Fibroblast of lung (primary cell): Measurements from ENCODE around the gene UNC13C.

ENCODE experiments used
- EZH2 ChIP-seq: IDR thresholded peaks from 2 replicates; pipeline ENCODE4 v1.5.1; 2012; ENCODE audit warnings: low read length, control low read depth, mild to moderate bottlenecking; ENCODE audit errors: missing control alignments
- TF ChIP-seq, protein P1 (sequence below), 2 donors: IDR thresholded peaks in 1 of 2; conservative IDR thresholded peaks in 1 of 2; 1 replicate in 1 of 2; 2 replicates in 1 of 2; pipeline ENCODE4 v1.5.1; 2011 to 2012; ENCODE audit warnings: low read length in 2 of 2, control low read depth in 1 of 2, inconsistent platforms in 1 of 2, low read depth in 1 of 2, mild to moderate bottlenecking in 1 of 2

DNA sequence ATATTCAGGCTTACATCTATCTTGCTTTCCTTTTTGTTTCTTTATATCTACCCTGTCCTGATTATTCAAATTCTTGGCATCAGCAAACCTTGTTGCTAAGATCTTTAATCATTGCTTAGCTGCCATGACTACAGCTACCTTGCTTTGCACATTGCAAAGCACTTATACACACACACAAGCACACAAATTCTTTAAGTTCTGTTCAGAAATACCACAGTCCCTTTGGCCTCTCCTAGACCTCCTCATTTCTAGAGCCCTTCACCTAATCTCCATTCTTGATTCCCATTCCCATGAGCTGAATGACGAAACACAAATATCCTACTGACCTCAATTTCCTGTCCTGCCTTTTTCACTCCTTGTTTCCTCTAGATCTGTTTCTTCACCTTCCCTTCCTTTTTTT, 409.6 kb downstream of the UNC13C start:
- TF ChIP-seq, protein P1, sequence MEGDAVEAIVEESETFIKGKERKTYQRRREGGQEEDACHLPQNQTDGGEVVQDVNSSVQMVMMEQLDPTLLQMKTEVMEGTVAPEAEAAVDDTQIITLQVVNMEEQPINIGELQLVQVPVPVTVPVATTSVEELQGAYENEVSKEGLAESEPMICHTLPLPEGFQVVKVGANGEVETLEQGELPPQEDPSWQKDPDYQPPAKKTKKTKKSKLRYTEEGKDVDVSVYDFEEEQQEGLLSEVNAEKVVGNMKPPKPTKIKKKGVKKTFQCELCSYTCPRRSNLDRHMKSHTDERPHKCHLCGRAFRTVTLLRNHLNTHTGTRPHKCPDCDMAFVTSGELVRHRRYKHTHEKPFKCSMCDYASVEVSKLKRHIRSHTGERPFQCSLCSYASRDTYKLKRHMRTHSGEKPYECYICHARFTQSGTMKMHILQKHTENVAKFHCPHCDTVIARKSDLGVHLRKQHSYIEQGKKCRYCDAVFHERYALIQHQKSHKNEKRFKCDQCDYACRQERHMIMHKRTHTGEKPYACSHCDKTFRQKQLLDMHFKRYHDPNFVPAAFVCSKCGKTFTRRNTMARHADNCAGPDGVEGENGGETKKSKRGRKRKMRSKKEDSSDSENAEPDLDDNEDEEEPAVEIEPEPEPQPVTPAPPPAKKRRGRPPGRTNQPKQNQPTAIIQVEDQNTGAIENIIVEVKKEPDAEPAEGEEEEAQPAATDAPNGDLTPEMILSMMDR (conservative IDR thresholded peaks at IDR 0.05 in 1 of 2, IDR thresholded peaks at IDR 0.05 in 1 of 2; ENCODE audit: low read depth in 1 of 2, low read length in 2 of 2) = no peak
- TF ChIP-seq EZH2 = no peak
